Measurements from ENCODE around the gene ARAF.
A peak's percentile ranks its signal among the peaks of the same experiment; 100 is the strongest.

The ARAF gene

DNA sequence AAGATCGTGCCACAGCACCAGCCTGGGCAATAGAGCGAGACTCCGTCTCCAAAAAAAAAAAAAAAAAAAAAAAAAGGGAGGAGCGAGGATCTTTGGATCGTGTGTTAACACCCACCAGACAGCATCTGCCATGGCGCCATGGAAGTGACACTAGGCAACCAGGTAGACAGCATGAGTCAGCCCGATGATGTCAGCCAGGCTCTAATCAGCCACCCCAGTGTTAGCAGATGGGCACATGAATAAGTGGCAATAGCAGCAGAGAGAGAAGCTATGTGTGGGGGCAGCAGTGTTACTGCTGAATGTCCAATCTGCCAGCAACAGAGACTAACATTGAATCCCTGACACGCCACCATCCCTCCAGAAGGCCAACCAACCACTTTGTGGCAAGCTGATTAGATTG is 52.1 kb downstream of the ARAF start:
- TF ChIP-seq ZFX (IDR thresholded peaks at IDR 0.05; ENCODE audit: borderline replicate concordance): no peak
- TF ChIP-seq, protein P1, sequence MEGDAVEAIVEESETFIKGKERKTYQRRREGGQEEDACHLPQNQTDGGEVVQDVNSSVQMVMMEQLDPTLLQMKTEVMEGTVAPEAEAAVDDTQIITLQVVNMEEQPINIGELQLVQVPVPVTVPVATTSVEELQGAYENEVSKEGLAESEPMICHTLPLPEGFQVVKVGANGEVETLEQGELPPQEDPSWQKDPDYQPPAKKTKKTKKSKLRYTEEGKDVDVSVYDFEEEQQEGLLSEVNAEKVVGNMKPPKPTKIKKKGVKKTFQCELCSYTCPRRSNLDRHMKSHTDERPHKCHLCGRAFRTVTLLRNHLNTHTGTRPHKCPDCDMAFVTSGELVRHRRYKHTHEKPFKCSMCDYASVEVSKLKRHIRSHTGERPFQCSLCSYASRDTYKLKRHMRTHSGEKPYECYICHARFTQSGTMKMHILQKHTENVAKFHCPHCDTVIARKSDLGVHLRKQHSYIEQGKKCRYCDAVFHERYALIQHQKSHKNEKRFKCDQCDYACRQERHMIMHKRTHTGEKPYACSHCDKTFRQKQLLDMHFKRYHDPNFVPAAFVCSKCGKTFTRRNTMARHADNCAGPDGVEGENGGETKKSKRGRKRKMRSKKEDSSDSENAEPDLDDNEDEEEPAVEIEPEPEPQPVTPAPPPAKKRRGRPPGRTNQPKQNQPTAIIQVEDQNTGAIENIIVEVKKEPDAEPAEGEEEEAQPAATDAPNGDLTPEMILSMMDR (IDR thresholded peaks at IDR 0.05): no peak
- H3K27ac ChIP-seq: no peak overlapping the region

- TF ChIP-seq ZFX (IDR thresholded peaks at IDR 0.05; ENCODE audit: borderline replicate concordance): no peak
- TF ChIP-seq, protein P1 (IDR thresholded peaks at IDR 0.05): no peak
- H3K27ac ChIP-seq: no peak overlapping the region
These were observed 53.6 kb downstream of the ARAF start for GRCh38 chrX:47614618-47615017.

GRCh38 chrX:47618923-47619485 is 58.0 kb downstream of the ARAF start:
- no peak overlapping the region for H3K27ac ChIP-seq
- no peak for TF ChIP-seq ZFX (IDR thresholded peaks at IDR 0.05; ENCODE audit: borderline replicate concordance)
- TF ChIP-seq, protein P1 (IDR thresholded peaks at IDR 0.05): no peak

- TF ChIP-seq, protein P1 (IDR thresholded peaks at IDR 0.05): peak; percentile 40
- TF ChIP-seq ZFX (IDR thresholded peaks at IDR 0.05; ENCODE audit: borderline replicate concordance): no peak
- no peak within 1 kb of the TSS for H3K27ac ChIP-seq
These were observed 58.7 kb downstream of the ARAF start, which contains the start of gene SYN1 for GRCh38 chrX:47619486-47620302. TSS of gene SYN1 (minus strand) at chrX:47619857. CDS start at chrX:47619728, 129 bp downstream.

- H3K27ac ChIP-seq: no peak overlapping the region
- TF ChIP-seq ZFX (IDR thresholded peaks at IDR 0.05; ENCODE audit: borderline replicate concordance): no peak
- TF ChIP-seq, protein P1 (IDR thresholded peaks at IDR 0.05): no peak
These were observed 59.3 kb downstream of the ARAF start for GRCh38 chrX:47620303-47620685.

Data from 22Rv1 (cell line).